Lower lobe of right lung (tissue), 2 donors: ENCODE data around the gene APLF. TPM values are rescaled to one million over a fixed set of nuclear protein-coding genes. Genes with fewer than 3 reads are reported as not detected.

Source experiments
- ATAC-seq, 2 donors: fragments of 200-7000 bp; cut with Tn5 transposase; one replicate each; pipeline ENCODE4 v1.9.1; 2020 to 2022; ENCODE audit warnings: mild to moderate bottlenecking in 2 of 2, moderate library complexity in 2 of 2
- DNase-seq: peaks from one replicate; pipeline ENCODE4 v3.0.0-alpha.2; 2020
- H3K27ac ChIP-seq: fragments of 200-600 bp; one replicate; pipeline ENCODE4 v1.8.0; 2022
- H3K27me3 ChIP-seq: fragments of 200-600 bp; one replicate; pipeline ENCODE4 v1.8.0; 2022; ENCODE audit warnings: low read depth
- H3K36me3 ChIP-seq: fragments of 200-600 bp; one replicate; pipeline ENCODE4 v1.8.0; 2022; ENCODE audit warnings: mild to moderate bottlenecking
- H3K4me1 ChIP-seq: fragments of 200-600 bp; one replicate; pipeline ENCODE4 v1.8.0; 2022
- H3K4me3 ChIP-seq: fragments of 200-600 bp; one replicate; pipeline ENCODE4 v1.8.0; 2022; ENCODE audit warnings: mild to moderate bottlenecking
- H3K9me3 ChIP-seq: fragments of 200-600 bp; one replicate; pipeline ENCODE4 v1.8.0; 2022
- intact Hi-C: fragments of 100-400 bp; cut with DNase I; formaldehyde crosslinking; loops from one replicate; pipeline ENCODE4 v1.11.0; 2022
- total RNA-seq: library from RNA; stranded (reverse); fragmentation: NEBNext Ultra II Directional; extraction: Animal tissue kit (Norgen Biotek cat#: 25700); gene quantifications from one replicate; pipeline ENCODE4 v1.2.1, GENCODE V29; 2021
- TF ChIP-seq, protein P1 (sequence below): fragments of 200-600 bp; IDR thresholded peaks from one replicate; pipeline ENCODE4 v1.8.0; 2022; ENCODE audit warnings: antibody characterized with exemption, mild to moderate bottlenecking
- donor health status: DM: no; HTN: yes; CAD: no; lungs with severe emphysema.

APLF gene
- total RNA-seq, 1 donor from 2014 or later: 5.8 TPM

DNA sequence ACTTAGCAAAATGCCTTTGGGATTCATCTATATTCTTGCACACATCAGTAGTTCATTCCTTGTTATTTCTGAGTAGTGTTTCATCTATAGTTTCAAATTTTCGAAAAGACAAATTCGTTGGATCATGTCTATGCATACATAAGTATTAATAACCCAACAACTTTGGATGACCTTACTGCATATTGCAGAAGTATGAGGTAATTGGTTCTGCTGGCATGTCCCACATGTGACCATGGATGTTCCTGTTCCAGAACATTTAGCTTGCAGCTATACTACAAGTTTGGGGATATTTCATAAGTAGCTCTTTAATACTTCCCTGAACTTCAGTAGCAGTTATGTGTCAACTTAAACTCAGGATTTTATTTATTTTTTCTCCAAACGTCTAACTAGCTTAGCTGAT lies 44.9 kb downstream of the APLF start:
- H3K4me1 ChIP-seq: no peaks in the 10 kb centered on the region
- no peaks in the 10 kb centered on the region for H3K27me3 ChIP-seq
- no peaks in the 10 kb centered on the region for H3K36me3 ChIP-seq
- ATAC-seq: peak in 1 of 2 donors; percentile 64
- H3K9me3 ChIP-seq: no peaks in the 10 kb centered on the region
- no peak for DNase-seq
- TF ChIP-seq, protein P1, sequence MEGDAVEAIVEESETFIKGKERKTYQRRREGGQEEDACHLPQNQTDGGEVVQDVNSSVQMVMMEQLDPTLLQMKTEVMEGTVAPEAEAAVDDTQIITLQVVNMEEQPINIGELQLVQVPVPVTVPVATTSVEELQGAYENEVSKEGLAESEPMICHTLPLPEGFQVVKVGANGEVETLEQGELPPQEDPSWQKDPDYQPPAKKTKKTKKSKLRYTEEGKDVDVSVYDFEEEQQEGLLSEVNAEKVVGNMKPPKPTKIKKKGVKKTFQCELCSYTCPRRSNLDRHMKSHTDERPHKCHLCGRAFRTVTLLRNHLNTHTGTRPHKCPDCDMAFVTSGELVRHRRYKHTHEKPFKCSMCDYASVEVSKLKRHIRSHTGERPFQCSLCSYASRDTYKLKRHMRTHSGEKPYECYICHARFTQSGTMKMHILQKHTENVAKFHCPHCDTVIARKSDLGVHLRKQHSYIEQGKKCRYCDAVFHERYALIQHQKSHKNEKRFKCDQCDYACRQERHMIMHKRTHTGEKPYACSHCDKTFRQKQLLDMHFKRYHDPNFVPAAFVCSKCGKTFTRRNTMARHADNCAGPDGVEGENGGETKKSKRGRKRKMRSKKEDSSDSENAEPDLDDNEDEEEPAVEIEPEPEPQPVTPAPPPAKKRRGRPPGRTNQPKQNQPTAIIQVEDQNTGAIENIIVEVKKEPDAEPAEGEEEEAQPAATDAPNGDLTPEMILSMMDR: no peak
- no peak overlapping the region for H3K4me3 ChIP-seq
- H3K27ac ChIP-seq: no peak overlapping the region
- intact Hi-C loops: no loop called here

DNA sequence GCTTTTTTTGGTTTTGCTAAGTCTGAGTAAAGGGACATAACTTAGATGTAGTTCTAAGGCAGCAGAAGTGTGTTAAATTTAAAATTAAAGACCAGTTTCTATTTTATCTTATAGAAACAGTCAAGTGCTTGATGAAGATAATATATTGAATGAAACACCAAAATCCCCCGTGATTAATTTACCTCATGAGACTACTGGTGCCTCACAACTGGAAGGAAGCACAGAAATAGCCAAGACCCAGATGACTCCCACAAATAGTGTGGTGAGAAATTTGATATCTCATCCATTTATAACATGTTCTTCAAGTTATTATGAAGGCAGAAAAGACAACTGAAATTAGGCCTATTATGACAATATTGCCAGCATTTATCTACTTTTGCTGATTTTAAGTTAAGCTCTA lies 45.6 kb downstream of the APLF start:
- Histone ChIP-seq H3K27me3 (no peaks in the 10 kb centered on the region), H3K27ac (no peak overlapping the region), H3K36me3 (no peaks in the 10 kb centered on the region), H3K9me3 (no peaks in the 10 kb centered on the region), H3K4me3 (no peak overlapping the region), H3K4me1 (no peaks in the 10 kb centered on the region)
- no peak for ATAC-seq
- no peak for DNase-seq
- intact Hi-C loops: no loop called here
- TF ChIP-seq, protein P1: no peak

DNA sequence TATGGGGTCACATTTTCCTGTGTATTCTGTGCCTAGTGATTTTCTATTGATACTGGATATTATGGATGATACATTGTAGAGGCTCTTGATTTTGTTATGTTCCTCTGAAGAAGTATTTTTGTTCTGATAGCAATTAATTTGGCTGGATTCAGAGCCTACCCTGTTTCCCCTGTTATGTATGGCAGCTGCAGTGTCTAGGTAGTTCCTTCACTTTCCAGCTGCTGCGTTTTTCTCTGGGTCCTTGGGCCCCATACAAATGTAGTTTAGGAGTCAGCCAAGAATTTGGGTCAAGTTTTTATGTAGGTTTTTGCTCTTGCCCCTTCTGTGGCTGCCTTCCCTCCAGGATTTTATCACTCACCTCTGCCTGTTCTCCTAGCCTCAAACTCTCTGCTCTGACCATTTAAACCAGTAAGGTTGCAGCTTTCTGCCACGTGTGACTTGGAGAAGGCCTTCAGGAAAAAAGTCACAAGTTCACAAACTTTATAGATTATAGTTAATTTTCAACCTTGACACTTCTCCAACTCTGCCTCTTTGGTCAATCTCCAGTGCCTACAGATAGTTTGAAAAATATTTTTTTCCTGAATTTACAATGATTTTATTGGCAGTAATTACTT lies 47.0 kb downstream of the APLF start:
- intact Hi-C loops: no loop called here
- ATAC-seq (no peak), DNase-seq (no peak)
- Histone ChIP-seq H3K27ac (no peak overlapping the region), H3K9me3 (no peaks in the 10 kb centered on the region), H3K4me1 (no peaks in the 10 kb centered on the region), H3K36me3 (no peaks in the 10 kb centered on the region), H3K4me3 (no peak overlapping the region), H3K27me3 (no peaks in the 10 kb centered on the region)
- TF ChIP-seq, protein P1: no peak

DNA sequence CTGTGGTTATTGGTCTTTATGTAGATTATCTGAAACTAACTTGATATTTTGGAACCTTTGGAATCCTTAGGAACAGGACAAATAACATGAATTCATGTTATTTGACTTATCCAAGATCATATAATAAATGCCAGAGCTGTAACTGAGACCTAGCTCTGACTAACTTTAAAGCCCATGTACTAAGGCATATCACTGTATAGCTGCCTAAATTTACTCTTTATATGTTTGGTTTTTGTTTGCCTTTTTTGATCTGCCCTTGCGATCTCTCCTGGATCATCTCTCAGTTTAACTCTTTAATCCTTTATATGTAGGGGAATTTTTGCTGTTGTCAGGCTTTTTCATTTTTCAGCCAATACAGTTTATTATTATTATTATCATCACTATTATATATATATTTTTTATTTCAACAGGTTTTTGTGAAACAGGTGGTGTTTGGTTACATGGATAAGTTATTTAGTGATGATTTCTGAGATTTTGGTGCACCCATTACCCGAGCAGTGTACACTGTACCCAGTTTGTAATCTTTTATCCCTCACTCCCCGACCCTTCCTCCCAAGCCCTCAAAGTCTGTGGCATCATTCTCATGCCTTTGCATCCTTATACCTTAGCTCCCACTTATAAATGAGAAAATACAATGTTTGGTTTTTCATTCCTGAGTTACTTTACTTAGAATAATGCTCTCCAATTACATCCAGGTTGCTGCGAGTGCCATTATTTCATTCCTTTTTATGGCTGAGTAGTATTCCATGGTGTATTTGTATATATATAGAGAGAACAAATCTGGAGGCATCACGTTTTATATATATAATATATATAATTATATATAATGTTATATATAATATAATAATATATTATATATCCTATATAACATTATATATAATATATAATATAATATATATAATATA lies 48.9 kb downstream of the APLF start:
- TF ChIP-seq, protein P1: no peak
- no peak for DNase-seq
- intact Hi-C loops: no loop called here

DNA sequence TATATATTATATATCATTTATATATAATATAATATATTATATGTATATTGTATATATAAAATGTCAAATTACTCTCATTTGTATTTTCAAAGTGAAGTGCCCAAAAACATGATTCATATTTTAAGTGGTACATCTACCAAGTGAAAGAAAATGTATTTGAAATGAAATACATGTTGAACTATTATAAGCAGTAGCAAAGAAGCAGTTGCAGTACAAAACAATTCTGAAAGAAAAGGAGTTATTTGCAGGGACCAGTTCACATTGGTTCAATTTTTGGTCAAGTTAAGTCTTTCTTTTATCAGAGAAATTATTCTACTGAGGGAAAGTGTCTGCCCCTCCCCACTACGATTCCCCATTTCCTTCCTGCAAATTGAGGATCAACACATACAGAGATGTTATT lies 51.9 kb downstream of the APLF start:
- TF ChIP-seq, protein P1: no peak
- ATAC-seq (no peak), DNase-seq (no peak)
- Histone ChIP-seq H3K27me3 (no peaks in the 10 kb centered on the region), H3K4me1 (no peaks in the 10 kb centered on the region), H3K4me3 (no peak overlapping the region), H3K9me3 (no peaks in the 10 kb centered on the region), H3K27ac (no peak overlapping the region), H3K36me3 (no peaks in the 10 kb centered on the region)
- intact Hi-C loops: no loop called here

More for the DNA sequence above, 48.9 kb downstream of the APLF start:
- no peaks in the 10 kb centered on the region for H3K27me3 ChIP-seq
- H3K27ac ChIP-seq: no peak overlapping the region
- no peaks in the 10 kb centered on the region for H3K4me1 ChIP-seq
- no peaks in the 10 kb centered on the region for H3K36me3 ChIP-seq
- H3K9me3 ChIP-seq: no peaks in the 10 kb centered on the region
- no peak overlapping the region for H3K4me3 ChIP-seq
- ATAC-seq: no peak
